Bronchial epithelial cell (primary cell): ENCODE measurements around the gene MOCS3. TPM values are rescaled to one million over a fixed set of nuclear protein-coding genes. Genes with fewer than 3 reads are reported as not detected.
A peak's percentile ranks its signal among the peaks of the same experiment; 100 is the strongest.

Experiments used
- DNase-seq: peaks from one replicate; pipeline ENCODE4 v3.0.0-alpha.2; 2010; ENCODE audit warnings: low read depth
- FAIRE-seq: peaks from 2 replicates; lab custom pipeline; 2011; peaks lifted over from hg19 to GRCh38; lab: Jason Lieb, UNC
- H3K27me3 ChIP-seq: 2 replicates; pipeline ENCODE4 v1.5.1; 2011; ENCODE audit warnings: low read length; ENCODE audit not compliant: control insufficient read depth, insufficient read depth
- H3K36me3 ChIP-seq: 2 replicates; pipeline ENCODE4 v1.5.1; 2011; ENCODE audit warnings: low read length; ENCODE audit not compliant: control insufficient read depth, insufficient read depth
- H3K4me3 ChIP-seq: 2 replicates; pipeline ENCODE4 v1.5.1; 2011; ENCODE audit warnings: mild to moderate bottlenecking, low read depth, low read length, control low read depth
- total RNA-seq: library from RNA; depleted of rRNA; stranded (reverse); fragments of >200 nt; gene quantifications from 2 replicates; pipeline ENCODE4 v1.2.1, GENCODE V29; 2014
- TF ChIP-seq, protein P1 (sequence below): IDR thresholded peaks from 2 replicates; pipeline ENCODE4 v1.5.1; 2011; ENCODE audit warnings: mild to moderate bottlenecking, moderate library complexity, low read length, control low read depth, inconsistent platforms; ENCODE audit not compliant: insufficient read depth, severe bottlenecking

Gene MOCS3, protein sequence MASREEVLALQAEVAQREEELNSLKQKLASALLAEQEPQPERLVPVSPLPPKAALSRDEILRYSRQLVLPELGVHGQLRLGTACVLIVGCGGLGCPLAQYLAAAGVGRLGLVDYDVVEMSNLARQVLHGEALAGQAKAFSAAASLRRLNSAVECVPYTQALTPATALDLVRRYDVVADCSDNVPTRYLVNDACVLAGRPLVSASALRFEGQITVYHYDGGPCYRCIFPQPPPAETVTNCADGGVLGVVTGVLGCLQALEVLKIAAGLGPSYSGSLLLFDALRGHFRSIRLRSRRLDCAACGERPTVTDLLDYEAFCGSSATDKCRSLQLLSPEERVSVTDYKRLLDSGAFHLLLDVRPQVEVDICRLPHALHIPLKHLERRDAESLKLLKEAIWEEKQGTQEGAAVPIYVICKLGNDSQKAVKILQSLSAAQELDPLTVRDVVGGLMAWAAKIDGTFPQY
- 8.1 and 9.7 TPM in 2 replicates for total RNA-seq

DNA sequence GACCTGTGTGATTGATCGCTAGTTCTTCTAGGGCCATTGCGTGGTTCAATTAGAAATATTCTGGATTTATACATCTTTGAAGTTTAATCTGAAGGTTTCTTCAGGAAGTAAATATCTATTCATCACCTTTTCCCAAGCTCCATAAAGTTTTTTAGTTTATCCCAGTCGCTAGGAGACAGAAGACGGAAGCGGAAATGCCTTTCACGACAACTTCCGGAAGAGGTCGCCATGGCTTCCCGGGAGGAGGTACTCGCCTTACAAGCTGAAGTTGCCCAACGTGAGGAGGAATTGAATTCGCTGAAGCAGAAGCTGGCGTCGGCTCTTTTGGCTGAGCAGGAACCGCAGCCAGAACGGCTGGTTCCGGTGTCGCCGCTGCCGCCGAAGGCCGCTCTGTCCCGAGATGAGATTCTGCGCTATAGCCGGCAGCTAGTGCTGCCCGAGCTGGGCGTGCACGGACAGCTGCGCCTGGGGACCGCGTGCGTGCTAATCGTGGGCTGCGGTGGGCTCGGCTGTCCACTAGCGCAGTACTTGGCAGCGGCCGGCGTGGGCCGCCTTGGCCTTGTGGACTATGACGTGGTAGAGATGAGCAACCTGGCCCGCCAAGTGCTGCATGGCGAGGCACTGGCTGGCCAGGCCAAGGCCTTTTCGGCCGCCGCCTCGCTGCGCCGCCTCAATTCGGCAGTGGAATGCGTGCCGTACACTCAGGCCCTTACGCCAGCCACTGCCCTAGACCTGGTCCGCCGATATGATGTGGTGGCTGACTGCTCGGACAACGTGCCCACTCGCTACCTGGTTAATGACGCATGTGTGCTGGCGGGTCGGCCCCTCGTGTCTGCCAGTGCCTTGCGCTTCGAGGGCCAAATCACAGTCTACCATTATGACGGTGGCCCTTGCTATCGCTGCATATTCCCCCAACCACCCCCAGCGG lies at the start of gene MOCS3:
MOCS3 (plus strand) TSS at position 204 of the 928 bp plus-strand sequence; CDS start at position 229, 25 bp downstream.
- Histone ChIP-seq H3K36me3 (peaks cover 5% of the 10 kb centered on the region), H3K4me3 (peak within 1 kb of the TSS; percentile 80), H3K27me3 (no peaks in the 10 kb centered on the region)
- DNase-seq: peak; percentile 88
- no peak for FAIRE-seq
- TF ChIP-seq, protein P1, sequence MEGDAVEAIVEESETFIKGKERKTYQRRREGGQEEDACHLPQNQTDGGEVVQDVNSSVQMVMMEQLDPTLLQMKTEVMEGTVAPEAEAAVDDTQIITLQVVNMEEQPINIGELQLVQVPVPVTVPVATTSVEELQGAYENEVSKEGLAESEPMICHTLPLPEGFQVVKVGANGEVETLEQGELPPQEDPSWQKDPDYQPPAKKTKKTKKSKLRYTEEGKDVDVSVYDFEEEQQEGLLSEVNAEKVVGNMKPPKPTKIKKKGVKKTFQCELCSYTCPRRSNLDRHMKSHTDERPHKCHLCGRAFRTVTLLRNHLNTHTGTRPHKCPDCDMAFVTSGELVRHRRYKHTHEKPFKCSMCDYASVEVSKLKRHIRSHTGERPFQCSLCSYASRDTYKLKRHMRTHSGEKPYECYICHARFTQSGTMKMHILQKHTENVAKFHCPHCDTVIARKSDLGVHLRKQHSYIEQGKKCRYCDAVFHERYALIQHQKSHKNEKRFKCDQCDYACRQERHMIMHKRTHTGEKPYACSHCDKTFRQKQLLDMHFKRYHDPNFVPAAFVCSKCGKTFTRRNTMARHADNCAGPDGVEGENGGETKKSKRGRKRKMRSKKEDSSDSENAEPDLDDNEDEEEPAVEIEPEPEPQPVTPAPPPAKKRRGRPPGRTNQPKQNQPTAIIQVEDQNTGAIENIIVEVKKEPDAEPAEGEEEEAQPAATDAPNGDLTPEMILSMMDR: no peak

DNA sequence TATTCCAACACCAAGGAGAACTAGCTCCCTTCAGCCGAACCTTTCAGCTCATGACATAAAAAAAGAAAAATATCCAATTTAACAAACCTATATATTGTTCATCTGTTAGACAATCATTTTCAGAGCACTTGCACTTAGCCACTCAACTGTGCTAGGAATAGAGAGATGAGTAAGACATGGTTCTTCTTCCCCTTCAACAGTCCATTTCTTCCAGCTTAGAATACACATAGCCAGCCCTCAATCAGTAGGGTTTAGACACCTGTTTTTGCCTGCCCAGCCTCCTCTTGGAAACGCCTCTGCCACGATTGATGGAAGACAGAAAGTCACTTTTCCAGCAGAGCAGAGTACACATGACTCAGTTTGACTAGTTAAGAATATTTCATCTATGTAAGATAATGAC lies 49.2 kb upstream of the MOCS3 start:
- Histone ChIP-seq H3K4me3 (no peak overlapping the region), H3K36me3 (peaks cover 3% of the 10 kb centered on the region), H3K27me3 (no peaks in the 10 kb centered on the region)
- FAIRE-seq: no peak
- no peak for DNase-seq
- TF ChIP-seq, protein P1: no peak

DNA sequence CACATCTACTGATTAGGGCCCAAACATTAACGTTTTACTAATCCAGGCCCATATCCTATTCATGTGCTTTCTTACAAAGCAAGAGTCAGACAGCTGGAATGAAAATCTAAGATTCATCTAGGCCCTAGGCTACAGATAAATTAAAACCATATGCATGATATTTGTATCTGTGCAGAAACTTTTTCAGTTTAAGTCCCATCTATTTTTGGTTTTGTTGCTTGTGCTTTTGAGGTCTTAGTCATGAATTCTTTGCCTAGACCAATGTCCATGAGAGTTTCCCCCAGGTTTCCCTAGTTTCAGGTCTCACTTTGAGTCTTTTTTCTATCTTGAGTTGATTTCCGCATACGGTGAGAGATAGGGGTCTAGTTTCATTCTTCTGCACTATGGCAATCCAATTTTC lies 47.6 kb upstream of the MOCS3 start:
- DNase-seq (no peak), FAIRE-seq (no peak)
- H3K27me3 ChIP-seq: no peaks in the 10 kb centered on the region
- H3K4me3 ChIP-seq: no peak overlapping the region
- peaks cover 3% of the 10 kb centered on the region for H3K36me3 ChIP-seq
- TF ChIP-seq, protein P1: no peak

DNA sequence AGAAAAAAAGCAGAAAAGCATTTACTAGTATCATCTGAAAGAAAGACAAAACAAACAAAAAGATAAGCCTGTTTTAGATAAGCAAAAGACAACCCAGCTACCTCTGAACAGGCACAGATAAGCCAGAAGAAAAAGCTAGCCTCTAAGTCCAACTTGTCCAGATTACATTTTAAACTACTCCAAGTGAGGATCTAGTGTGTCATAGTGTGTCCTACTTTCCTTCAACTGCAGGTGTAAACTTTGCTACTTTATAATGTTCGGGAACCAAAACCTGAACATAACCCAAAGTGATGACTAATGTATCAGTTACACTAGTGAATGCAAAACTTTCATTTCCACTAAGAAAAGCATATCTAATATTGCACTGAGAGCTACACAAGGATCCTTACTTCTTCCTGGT lies 46.9 kb upstream of the MOCS3 start:
- H3K4me3 ChIP-seq: no peak overlapping the region
- FAIRE-seq (no peak), DNase-seq (no peak)
- H3K36me3 ChIP-seq: peaks cover 3% of the 10 kb centered on the region
- H3K27me3 ChIP-seq: no peaks in the 10 kb centered on the region
- TF ChIP-seq, protein P1: no peak

DNA sequence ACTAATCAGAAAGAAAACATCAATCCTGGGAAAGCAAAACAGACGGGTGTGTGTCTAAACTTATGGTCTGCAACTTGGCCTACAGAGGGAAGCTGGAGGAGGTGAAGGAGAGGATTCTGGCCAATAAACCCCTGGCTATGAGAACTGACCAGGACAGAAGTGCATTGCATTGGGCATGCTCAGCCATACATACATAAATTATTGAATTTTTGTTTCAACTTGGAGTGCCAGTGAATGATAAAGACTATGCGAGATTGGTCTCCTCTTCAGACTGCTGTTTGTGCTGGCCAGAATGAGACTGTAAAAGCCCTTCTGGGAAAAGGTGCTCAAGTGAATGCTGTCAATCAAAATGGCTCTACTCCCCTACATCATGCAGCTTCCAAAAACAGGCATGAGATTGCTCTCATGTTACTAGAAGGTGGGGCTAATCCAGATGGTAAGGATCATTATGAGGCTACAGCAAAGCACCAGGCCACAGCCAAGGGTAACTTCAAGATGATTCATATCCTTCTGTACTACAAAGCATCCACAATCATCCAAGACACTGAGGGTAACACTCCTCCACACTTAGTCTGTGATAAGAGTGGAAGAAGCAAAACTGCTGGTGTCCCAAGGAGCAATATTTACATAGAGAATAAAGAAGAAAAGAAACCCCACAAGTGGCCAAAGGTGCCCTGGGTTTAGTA lies 44.8 kb upstream of the MOCS3 start:
- Histone ChIP-seq H3K36me3 (peaks cover 1% of the 10 kb centered on the region), H3K27me3 (no peaks in the 10 kb centered on the region), H3K4me3 (no peak overlapping the region)
- no peak for FAIRE-seq
- DNase-seq: peak; percentile 65
- TF ChIP-seq, protein P1: no peak
